T-cell (primary cell): ENCODE results near the gene RPTOR. TPM values are rescaled to one million over a fixed set of nuclear protein-coding genes. Genes with fewer than 3 reads are reported as not detected.
A peak's percentile ranks its signal among the peaks of the same experiment; 100 is the strongest.
"Not testable (repeated sequence)": the region's sequence is repeated elsewhere in the genome, so short reads cannot be mapped to it uniquely, and the experiment has no call there.

Source experiments
- ATAC-seq, 4 experiments: fragments of 200-7000 bp in 3 of 4; fragments of 150-1000 bp in 1 of 4; cut with Tn5 transposase; replicated peaks in 1 of 4; 1 replicate in 3 of 4; 2 replicates in 1 of 4; pipeline ENCODE4 v1.10.0; 2021; ENCODE audit warnings: moderate library complexity in 3 of 4, mild to moderate bottlenecking in 2 of 4, moderate number of reproducible peaks in 1 of 4
- CTCF ChIA-PET, 2 donors: fragments of 300-600 bp; sonication (Branson Sonifier 250); formaldehyde crosslinking; loops; one replicate each; lab custom pipeline; 2022; ENCODE audit warnings: antibody characterized with exemption in 2 of 2; lab: Charles Lee
- POLR2A ChIA-PET, 2 donors: fragments of 300-600 bp; sonication (Branson Sonifier 250); formaldehyde crosslinking; loops; one replicate each; lab custom pipeline; 2022; ENCODE audit warnings: antibody characterized with exemption in 2 of 2; lab: Charles Lee
- DNase-seq, 35 experiments: peaks; one replicate each; pipeline versions ENCODE4 v3.0.0 to v3.0.0-alpha.2; 2013 to 2023
- H3K27ac ChIP-seq: one replicate; pipeline ENCODE4 v1.5.1; 2013; ENCODE audit warnings: low read length
- H3K27me3 ChIP-seq, 2 experiments: replicated peaks in 1 of 2; 1 replicate in 1 of 2; 2 replicates in 1 of 2; pipeline versions ENCODE4 v1.6.1 to v1.7.0; 2013; ENCODE audit warnings: low read length in 1 of 2, mixed read lengths in 1 of 2; ENCODE audit not compliant: control insufficient read depth in 2 of 2, insufficient read depth in 2 of 2; ENCODE audit errors: extremely low read depth in 1 of 2
- H3K36me3 ChIP-seq, 2 donors: 1 replicate in 1 of 2; 2 replicates in 1 of 2; pipeline versions ENCODE4 v1.6.1 to v1.7.0; 2013; ENCODE audit warnings: low read length in 1 of 2; ENCODE audit not compliant: control insufficient read depth in 2 of 2, insufficient read depth in 1 of 2; ENCODE audit errors: extremely low read depth in 1 of 2
- H3K4me1 ChIP-seq, 2 experiments: 1 replicate in 1 of 2; 2 replicates in 1 of 2; pipeline versions ENCODE4 v1.6.1 to v1.7.0; 2013; ENCODE audit warnings: low read length in 2 of 2, mixed read lengths in 1 of 2; ENCODE audit not compliant: insufficient read depth in 2 of 2, control insufficient read depth in 1 of 2; ENCODE audit errors: extremely low read depth in 1 of 2
- H3K4me3 ChIP-seq, 2 donors: 1 replicate in 1 of 2; 2 replicates in 1 of 2; pipeline versions ENCODE4 v1.5.1 to v1.7.0; 2013; ENCODE audit warnings: mild to moderate bottlenecking in 2 of 2, low read length in 1 of 2, moderate library complexity in 1 of 2; ENCODE audit not compliant: control insufficient read depth in 1 of 2; ENCODE audit errors: extremely low read depth in 1 of 2
- H3K9me3 ChIP-seq: 2 replicates; pipeline ENCODE4 v1.7.0; 2013
- H3K27ac Mint-ChIP-seq, 2 donors: one replicate each; pipeline ENCODE4 v1.8.0; 2020 to 2021; ENCODE audit warnings: mild to moderate bottlenecking in 2 of 2, mixed read lengths in 2 of 2
- H3K27me3 Mint-ChIP-seq, 2 donors: one replicate each; pipeline ENCODE4 v1.8.0; 2021 to 2022; ENCODE audit warnings: mixed read lengths in 2 of 2
- H3K36me3 Mint-ChIP-seq: one replicate; pipeline ENCODE4 v1.8.0; 2021; ENCODE audit warnings: mixed read lengths
- H3K4me1 Mint-ChIP-seq, 3 donors: one replicate each; pipeline ENCODE4 v1.8.0; 2020 to 2022; ENCODE audit warnings: mixed read lengths in 3 of 3, mild to moderate bottlenecking in 1 of 3
- H3K4me3 Mint-ChIP-seq, 3 donors: one replicate each; pipeline ENCODE4 v1.8.0; 2020 to 2022; ENCODE audit warnings: mild to moderate bottlenecking in 3 of 3, mixed read lengths in 3 of 3, moderate library complexity in 3 of 3
- H3K9me3 Mint-ChIP-seq, 3 donors: one replicate each; pipeline ENCODE4 v1.8.0; 2020 to 2022; ENCODE audit warnings: mixed read lengths in 3 of 3
- WGBS: methylation state at CpG from one replicate; pipeline ENCODE4 v1.1.5; 2013; ENCODE audit warnings: missing lambda C conversion rate; ENCODE audit not compliant: insufficient coverage; 5-methylcytosine and 5-hydroxymethylcytosine counted together
- total RNA-seq, 35 experiments: library from RNA in 6 of 35; stranded (reverse) in 6 of 35; fragments of 120-200 nt in 1 of 35; gene quantifications; one replicate each; pipeline versions ENCODE4 v1.2.1 to v1.2.4 and lab custom pipeline; 2013 to 2026

Gene RPTOR
- total RNA-seq, 5 donors from 2014 or later (not counting 1 experiment from before 2014, with no cell fraction given), result 59.4 to 76.8 (median 71.4) TPM

DNA sequence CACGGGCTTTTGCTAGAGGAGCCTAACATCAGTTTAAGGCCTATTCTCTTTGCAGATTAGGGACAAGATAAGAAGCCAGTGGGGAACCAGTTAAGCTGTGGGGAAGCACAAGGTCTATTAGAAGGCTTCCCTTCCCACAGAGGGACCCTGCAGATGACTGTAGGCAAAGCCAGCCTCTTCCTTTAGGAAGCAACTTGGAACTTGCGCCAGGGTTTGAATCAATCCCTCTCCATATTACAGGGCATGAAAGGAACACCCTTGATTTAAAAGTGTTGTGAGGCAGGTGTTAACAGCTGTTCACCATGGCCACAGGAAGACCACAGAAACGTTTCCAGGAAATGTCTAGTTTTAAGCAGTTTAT lies 77.3 kb downstream of the RPTOR start:
- Mint-ChIP-seq H3K27me3 (no peaks in the 10 kb centered on the region), H3K36me3 (peaks cover 15% of the 10 kb centered on the region), H3K4me1 (peaks cover 24 to 38% (median 35%) of the 10 kb centered on the region in 3 donors), H3K9me3 (no peaks in the 10 kb centered on the region), H3K27ac (peak overlapping the region in 1 of 2 donors; percentile 62), H3K4me3 (peak overlapping the region in 1 of 3 donors; percentile 8)
- H3K4me3 ChIP-seq, result no peak overlapping the region
- WGBS, result 0% methylated on average over 2 of the region's 3 CpGs
- POLR2A ChIA-PET, result no interaction called here
- H3K9me3 ChIP-seq, result no peaks in the 10 kb centered on the region
- CTCF ChIA-PET, result no interaction called here
- no peaks in the 10 kb centered on the region for H3K27me3 ChIP-seq
- H3K27ac ChIP-seq, result no peak overlapping the region
- H3K4me1 ChIP-seq, result peaks cover 13 to 18% of the 10 kb centered on the region in 2 experiments
- H3K36me3 ChIP-seq, result peaks cover 0 to 16% of the 10 kb centered on the region in 2 donors
- DNase-seq (no peak), ATAC-seq (peak in 2 of 4 experiments; percentile 41 to 55)

- no peak overlapping the region for H3K4me3 ChIP-seq
- POLR2A ChIA-PET, result no interaction called here
- no peaks in the 10 kb centered on the region for H3K9me3 ChIP-seq
- Mint-ChIP-seq H3K9me3 (no peaks in the 10 kb centered on the region), H3K36me3 (peaks cover 19% of the 10 kb centered on the region), H3K4me3 (no peak overlapping the region), H3K27me3 (no peaks in the 10 kb centered on the region), H3K27ac (no peak overlapping the region), H3K4me1 (peaks cover 21 to 29% (median 21%) of the 10 kb centered on the region in 3 donors)
- H3K27ac ChIP-seq, result no peak overlapping the region
- no peaks in the 10 kb centered on the region for H3K27me3 ChIP-seq
- no peak for DNase-seq
- ATAC-seq, result no peak
- peaks cover 0 to 20% of the 10 kb centered on the region in 2 donors for H3K36me3 ChIP-seq
- H3K4me1 ChIP-seq, result peaks cover 10 to 18% of the 10 kb centered on the region in 2 experiments
- CTCF ChIA-PET, result no interaction called here
- 100% methylated on average over 5 of the region's 14 CpGs for WGBS
These were observed 80.2 kb downstream of the RPTOR start for GRCh38 chr17:80624864-80625263.

DNA sequence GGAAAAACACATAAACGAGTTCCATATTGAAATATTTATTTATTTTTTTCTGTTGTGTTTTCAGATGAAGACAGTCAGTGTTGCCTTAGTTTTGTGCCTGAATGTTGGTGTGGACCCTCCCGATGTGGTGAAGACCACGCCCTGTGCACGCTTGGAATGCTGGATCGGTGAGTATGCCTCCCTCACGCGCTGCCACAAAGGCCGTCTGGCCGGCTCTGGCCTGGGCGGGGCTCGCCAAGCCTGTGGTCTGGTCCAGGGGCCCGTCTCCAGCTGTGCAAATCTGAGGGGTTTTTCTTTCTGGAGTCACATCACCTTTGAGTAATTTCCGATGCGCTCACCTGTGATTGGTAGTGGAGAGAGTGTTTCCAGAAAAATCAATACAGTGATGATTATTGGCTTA lies 81.0 kb downstream of the RPTOR start:
- no peak for ATAC-seq
- WGBS, result 98% methylated on average over 11 of the region's 14 CpGs
- Histone ChIP-seq H3K4me1 (peaks cover 10 to 18% of the 10 kb centered on the region in 2 experiments), H3K9me3 (no peaks in the 10 kb centered on the region), H3K36me3 (peaks cover 0 to 20% of the 10 kb centered on the region in 2 donors), H3K27me3 (no peaks in the 10 kb centered on the region), H3K4me3 (no peak overlapping the region), H3K27ac (no peak overlapping the region)
- H3K4me1 Mint-ChIP-seq, result peaks cover 20 to 25% (median 20%) of the 10 kb centered on the region in 3 donors
- no peaks in the 10 kb centered on the region for H3K27me3 Mint-ChIP-seq
- POLR2A ChIA-PET, result interaction anchor here in 1 of 2 donors (0.7 kb wide), 1 partner anchor 145 kb away, joined by 3 read pairs; no protein-coding TSS in a partner anchor
- DNase-seq, result no peak
- H3K4me3 Mint-ChIP-seq, result no peak overlapping the region
- CTCF ChIA-PET, result no interaction called here
- no peak overlapping the region for H3K27ac Mint-ChIP-seq
- H3K36me3 Mint-ChIP-seq, result peaks cover 19% of the 10 kb centered on the region
- no peaks in the 10 kb centered on the region for H3K9me3 Mint-ChIP-seq

GRCh38 chr17:80628881-80629280 lies 84.2 kb downstream of the RPTOR start:
- H3K4me1 ChIP-seq, DNase-seq, H3K27me3 Mint-ChIP-seq, H3K27me3 ChIP-seq, H3K9me3 ChIP-seq, H3K27ac ChIP-seq, H3K9me3 Mint-ChIP-seq, H3K4me3 Mint-ChIP-seq, H3K4me3 ChIP-seq, H3K27ac Mint-ChIP-seq, CTCF ChIA-PET, ATAC-seq: not testable (repeated sequence)
- peaks cover 6 to 14% (median 7%) of the 10 kb centered on the region in 3 donors for H3K4me1 Mint-ChIP-seq
- peaks cover 24% of the 10 kb centered on the region for H3K36me3 Mint-ChIP-seq
- WGBS, result 100% methylated on average over 4 of the region's 7 CpGs
- peaks cover 0 to 20% of the 10 kb centered on the region in 2 donors for H3K36me3 ChIP-seq
- POLR2A ChIA-PET, result interaction anchor here in 1 of 2 donors (0.8 kb wide), 1 partner anchor 33 kb away, joined by 3 read pairs; no protein-coding TSS in a partner anchor

DNA sequence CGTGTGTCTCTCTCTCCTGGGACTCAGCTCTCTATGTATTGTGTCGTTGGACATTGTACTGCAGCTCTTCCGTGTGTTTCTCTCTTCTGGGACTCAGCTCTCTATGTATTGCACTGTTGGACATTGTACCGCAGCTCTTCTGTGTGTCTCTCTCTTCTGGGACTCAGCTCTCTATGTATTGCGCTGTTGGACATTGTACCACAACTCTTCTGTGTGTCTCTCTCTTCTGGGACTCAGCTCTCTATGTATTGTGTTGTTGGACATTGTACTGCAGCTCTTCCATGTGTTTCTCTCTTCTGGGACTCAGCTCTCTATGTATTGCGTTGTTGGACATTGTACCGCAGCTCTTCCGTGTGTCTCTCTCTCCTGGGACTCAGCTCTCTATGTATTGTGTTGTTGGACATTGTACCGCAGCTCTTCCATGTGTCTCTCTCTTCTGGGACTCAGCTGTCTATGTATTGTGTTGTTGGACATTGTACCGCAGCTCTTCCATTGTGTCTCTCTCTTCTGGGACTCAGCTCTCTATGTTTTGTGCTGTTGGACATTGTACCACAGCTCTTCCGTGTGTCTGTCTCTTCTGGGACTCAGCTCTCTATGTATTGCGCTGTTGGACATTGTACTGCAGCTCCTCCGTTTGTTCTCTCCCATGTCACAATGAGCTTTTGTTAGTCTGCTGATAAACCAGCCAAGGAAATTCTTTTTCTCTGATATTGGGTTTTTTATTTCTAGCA lies 84.8 kb downstream of the RPTOR start:
- Histone ChIP-seq H3K4me1 (no peaks in the 10 kb centered on the region), H3K4me3 (no peak overlapping the region), H3K9me3 (no peaks in the 10 kb centered on the region), H3K36me3 (peaks cover 0 to 20% of the 10 kb centered on the region in 2 donors), H3K27me3 (no peaks in the 10 kb centered on the region), H3K27ac (no peak overlapping the region)
- H3K4me3 Mint-ChIP-seq, result no peak overlapping the region
- WGBS, result 67% methylated on average over 3 of the region's 13 CpGs
- ATAC-seq (no peak), DNase-seq (no peak)
- POLR2A ChIA-PET, result no interaction called here
- peaks cover 24% of the 10 kb centered on the region for H3K36me3 Mint-ChIP-seq
- peaks cover 6 to 14% (median 7%) of the 10 kb centered on the region in 3 donors for H3K4me1 Mint-ChIP-seq
- H3K9me3 Mint-ChIP-seq, result no peaks in the 10 kb centered on the region
- CTCF ChIA-PET, result no interaction called here
- H3K27ac Mint-ChIP-seq, result no peak overlapping the region
- H3K27me3 Mint-ChIP-seq, result no peaks in the 10 kb centered on the region

- no peaks in the 10 kb centered on the region for H3K27me3 Mint-ChIP-seq
- H3K4me1 ChIP-seq, result peaks cover 0 to 8% of the 10 kb centered on the region in 2 experiments
- CTCF ChIA-PET, result interaction anchor here in 1 of 2 donors (0.5 kb wide), 1 partner anchor 592 kb away, joined by 6 read pairs; the partner anchor contains the start of gene CEP131
- H3K9me3 ChIP-seq, result no peaks in the 10 kb centered on the region
- no peaks in the 10 kb centered on the region for H3K9me3 Mint-ChIP-seq
- no peak overlapping the region for H3K4me3 Mint-ChIP-seq
- H3K36me3 Mint-ChIP-seq, result peaks cover 17% of the 10 kb centered on the region
- POLR2A ChIA-PET, result no interaction called here
- 90% methylated on average over 5 of the region's 9 CpGs for WGBS
- peaks cover 7 to 23% (median 14%) of the 10 kb centered on the region in 3 donors for H3K4me1 Mint-ChIP-seq
- H3K27ac ChIP-seq, result no peak overlapping the region
- no peak overlapping the region for H3K4me3 ChIP-seq
- H3K36me3 ChIP-seq, result peaks cover 0 to 14% of the 10 kb centered on the region in 2 donors
- DNase-seq (no peak), ATAC-seq (no peak)
- H3K27ac Mint-ChIP-seq, result no peak overlapping the region
- no peaks in the 10 kb centered on the region for H3K27me3 ChIP-seq
These were observed 86.0 kb downstream of the RPTOR start for GRCh38 chr17:80630560-80631120.
